Measurements from ENCODE around the gene CARD11.

GRCh38 chr7:2859952-2860351 is 183.7 kb downstream of the CARD11 start:
- no peak for TF ChIP-seq CTCF (IDR thresholded peaks at IDR 0.05)
- no peak for TF ChIP-seq POLR2A (IDR thresholded peaks at IDR 0.05)
- no peak for TF ChIP-seq POLR2AphosphoS5 (IDR thresholded peaks at IDR 0.05)
